Activated naive CD4-positive, alpha-beta T cell treated with anti-CD3 and anti-CD28 coated beads, Interleukin-2, amount 50 U/mL, for 24 hours (primary cell): Measurements from ENCODE around the gene RNF32.

Source experiments
- H3K27ac Mint-ChIP-seq: one replicate; pipeline ENCODE4 v1.8.0; 2021; ENCODE audit warnings: mild to moderate bottlenecking, mixed read lengths
- H3K27me3 Mint-ChIP-seq: one replicate; pipeline ENCODE4 v1.8.0; 2021; ENCODE audit warnings: mixed read lengths
- H3K36me3 Mint-ChIP-seq: one replicate; pipeline ENCODE4 v1.8.0; 2021; ENCODE audit warnings: mixed read lengths
- H3K4me1 Mint-ChIP-seq: one replicate; pipeline ENCODE4 v1.8.0; 2021; ENCODE audit warnings: mixed read lengths
- H3K4me3 Mint-ChIP-seq: one replicate; pipeline ENCODE4 v1.8.0; 2021; ENCODE audit warnings: mild to moderate bottlenecking, mixed read lengths
- H3K9me3 Mint-ChIP-seq: one replicate; pipeline ENCODE4 v1.8.0; 2021; ENCODE audit warnings: mixed read lengths

The RNF32 gene

DNA sequence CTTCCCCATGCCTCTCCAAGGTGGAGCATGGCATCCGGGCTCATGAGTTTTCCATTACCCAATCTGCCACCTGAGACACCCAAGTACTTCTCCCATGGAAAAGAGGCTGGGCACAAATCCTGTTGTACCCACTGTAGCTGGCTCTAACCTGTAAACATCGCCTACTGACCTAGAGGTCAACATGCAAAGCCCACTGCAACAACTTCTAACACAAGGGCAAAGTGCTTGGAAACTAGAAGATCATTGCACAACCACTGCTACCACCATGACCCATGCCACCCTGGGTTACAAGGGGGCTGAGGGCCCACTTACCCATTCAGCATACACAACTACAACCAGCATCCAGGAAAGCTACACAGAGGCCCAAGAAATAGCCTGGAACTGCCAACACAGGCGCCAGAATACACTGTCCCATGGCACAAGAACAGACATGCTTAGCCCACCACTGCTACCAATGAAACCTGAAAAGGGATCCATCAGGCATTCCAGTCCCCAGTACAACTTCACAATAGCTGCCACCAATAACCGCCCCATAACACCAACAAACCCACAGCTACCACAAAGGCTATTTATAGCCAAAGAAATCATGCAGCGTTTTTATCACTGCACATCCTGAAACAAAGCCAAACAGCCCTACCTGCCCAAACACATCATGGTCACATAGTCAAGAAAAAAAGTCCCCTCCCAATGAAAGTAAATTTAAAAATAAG is 63.4 kb downstream of the RNF32 start:
- no peak overlapping the region for H3K4me3 Mint-ChIP-seq
- H3K4me1 Mint-ChIP-seq, result peaks cover 17% of the 10 kb centered on the region
- H3K9me3 Mint-ChIP-seq, result peaks cover 9% of the 10 kb centered on the region
- no peaks in the 10 kb centered on the region for H3K27me3 Mint-ChIP-seq
- peaks cover 58% of the 10 kb centered on the region for H3K36me3 Mint-ChIP-seq
- no peak overlapping the region for H3K27ac Mint-ChIP-seq

GRCh38 chr7:156722043-156722826 is 81.7 kb downstream of the RNF32 start:
- no peak overlapping the region for H3K4me3 Mint-ChIP-seq
- no peak overlapping the region for H3K27ac Mint-ChIP-seq
- no peaks in the 10 kb centered on the region for H3K9me3 Mint-ChIP-seq
- no peaks in the 10 kb centered on the region for H3K4me1 Mint-ChIP-seq
- no peaks in the 10 kb centered on the region for H3K27me3 Mint-ChIP-seq
- H3K36me3 Mint-ChIP-seq, result peaks cover 26% of the 10 kb centered on the region

DNA sequence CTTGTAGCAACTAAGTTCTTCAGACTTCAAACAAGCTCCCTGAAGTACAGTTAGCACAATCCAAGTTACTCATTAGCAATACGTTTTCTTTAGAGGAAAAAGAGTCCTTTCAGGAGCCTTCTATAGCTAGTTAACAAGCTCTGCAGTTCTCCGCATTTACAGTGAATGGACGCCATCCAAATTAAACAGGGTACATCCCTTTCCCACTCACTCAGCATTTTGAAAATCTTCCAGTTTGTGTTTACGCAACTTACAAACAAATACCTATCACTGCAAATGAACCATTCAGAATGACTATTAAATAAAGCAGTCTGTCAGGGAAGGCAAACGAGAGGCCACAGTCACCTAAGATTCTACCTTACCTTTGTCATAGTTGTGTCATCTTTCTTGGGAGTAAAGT is 84.5 kb downstream of the RNF32 start:
- Mint-ChIP-seq H3K27ac (no peak overlapping the region), H3K36me3 (peaks cover 29% of the 10 kb centered on the region), H3K4me1 (no peaks in the 10 kb centered on the region), H3K9me3 (no peaks in the 10 kb centered on the region), H3K27me3 (no peaks in the 10 kb centered on the region), H3K4me3 (no peak overlapping the region)

DNA sequence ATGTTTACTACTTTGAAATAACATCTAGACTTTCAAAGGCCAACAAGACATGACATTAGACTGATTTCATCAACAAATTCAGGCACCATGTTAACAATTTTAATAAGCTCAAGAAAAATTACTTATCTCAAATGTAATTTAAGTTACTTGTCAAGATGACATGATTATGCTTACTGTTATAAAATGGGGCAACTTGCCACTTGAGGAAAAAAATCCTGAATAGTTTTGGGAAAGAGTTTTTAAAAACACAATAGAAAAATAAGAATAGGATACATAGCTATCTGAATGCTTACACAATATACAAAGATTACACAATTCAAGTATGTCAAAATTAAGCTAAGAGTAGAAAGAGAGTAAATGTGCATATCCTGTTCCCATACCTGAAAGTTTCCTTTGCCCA is 85.4 kb downstream of the RNF32 start:
- Mint-ChIP-seq H3K27me3 (no peaks in the 10 kb centered on the region), H3K27ac (no peak overlapping the region), H3K9me3 (no peaks in the 10 kb centered on the region), H3K4me3 (no peak overlapping the region), H3K36me3 (peaks cover 29% of the 10 kb centered on the region), H3K4me1 (no peaks in the 10 kb centered on the region)
